H1 (cell line): ENCODE results near the gene FCRL6. TPM values are rescaled to one million over a fixed set of nuclear protein-coding genes. Genes with fewer than 3 reads are reported as not detected.

ENCODE experiments used
- CTCF ChIA-PET: fragments of 300-600 bp; sonication (Branson Sonifier 250); formaldehyde crosslinking; loops from one replicate; lab custom pipeline; 2021; ENCODE audit not compliant: partially characterized antibody; lab: Charles Lee
- POLR2A ChIA-PET: fragments of 300-600 bp; sonication (Branson Sonifier 250); formaldehyde crosslinking; loops from one replicate; lab custom pipeline; 2021; ENCODE audit warnings: inconsistent platforms; ENCODE audit not compliant: partially characterized antibody; lab: Charles Lee
- DNase-seq, 2 experiments: peaks; one replicate each; pipeline versions ENCODE4 v3.0.0 to v3.0.0-alpha.2; 2010 to 2022; ENCODE audit warnings: low spot score in 2 of 2, low read depth in 1 of 2, mixed read lengths in 1 of 2
- FAIRE-seq: peaks from 2 replicates; lab custom pipeline; 2011; peaks lifted over from hg19 to GRCh38; lab: Jason Lieb, UNC
- H2AFZ ChIP-seq: 2 replicates; pipeline ENCODE4 v1.8.1; 2012; ENCODE audit warnings: low read length, inconsistent platforms
- H2AK5ac ChIP-seq: 2 replicates; pipeline ENCODE4 v1.6.1; 2013; ENCODE audit warnings: low read depth, low read length
- H2BK120ac ChIP-seq: replicated peaks from 2 replicates; pipeline ENCODE3; 2013; ENCODE audit warnings: low read depth, low read length, inconsistent platforms
- H2BK12ac ChIP-seq: 2 replicates; pipeline ENCODE4 v1.6.1; 2013; ENCODE audit warnings: low read depth, low read length
- H2BK15ac ChIP-seq: 2 replicates; pipeline ENCODE4 v1.6.1; 2013; ENCODE audit warnings: low read length
- H2BK20ac ChIP-seq: 2 replicates; pipeline ENCODE4 v1.6.1; 2013; ENCODE audit warnings: low read length
- H2BK5ac ChIP-seq: 2 replicates; pipeline ENCODE4 v1.6.1; 2013; ENCODE audit warnings: low read depth, low read length
- H3K14ac ChIP-seq: 2 replicates; pipeline ENCODE4 v1.6.1; 2013; ENCODE audit warnings: inconsistent platforms; ENCODE audit not compliant: insufficient read length
- H3K18ac ChIP-seq: 2 replicates; pipeline ENCODE4 v1.6.1; 2013; ENCODE audit warnings: low read length; ENCODE audit errors: extremely low read depth
- H3K23ac ChIP-seq: 2 replicates; pipeline ENCODE4 v1.6.1; 2013; ENCODE audit warnings: inconsistent platforms; ENCODE audit not compliant: insufficient read length
- H3K23me2 ChIP-seq: 2 replicates; pipeline ENCODE4 v1.6.1; 2013; ENCODE audit warnings: low read depth, low read length
- H3K27ac ChIP-seq: 2 replicates; pipeline ENCODE4 v1.6.1; 2011; ENCODE audit warnings: low read depth, low read length, inconsistent platforms
- H3K27me3 ChIP-seq, 4 experiments: replicated peaks in 1 of 4; 1 replicate in 1 of 4; 2 replicates in 3 of 4; pipeline versions ENCODE4 v1.6.1 to v1.8.1; 2011 to 2013; ENCODE audit warnings: low read length in 3 of 4, mild to moderate bottlenecking in 3 of 4, inconsistent platforms in 2 of 4, mixed read lengths in 2 of 4, moderate library complexity in 1 of 4; ENCODE audit not compliant: control insufficient read depth in 3 of 4, insufficient read depth in 3 of 4; ENCODE audit errors: extremely low read depth in 1 of 4
- H3K36me3 ChIP-seq, 4 experiments: 2 replicates each; pipeline versions ENCODE4 v1.6.1 to v1.8.1; 2011 to 2013; ENCODE audit warnings: mild to moderate bottlenecking in 4 of 4, low read length in 3 of 4, moderate library complexity in 2 of 4, control low read depth in 1 of 4, inconsistent platforms in 1 of 4; ENCODE audit not compliant: insufficient read depth in 4 of 4, control insufficient read depth in 2 of 4
- H3K4ac ChIP-seq: replicated peaks from 2 replicates; pipeline ENCODE3; 2013; ENCODE audit warnings: low read length, low read depth, mixed read lengths, inconsistent platforms; ENCODE audit not compliant: insufficient read length
- H3K4me1 ChIP-seq, 4 experiments: replicated peaks in 1 of 4; 1 replicate in 1 of 4; 2 replicates in 3 of 4; pipeline versions ENCODE4 v1.6.1 to v1.8.1; 2011 to 2013; ENCODE audit warnings: low read length in 3 of 4, inconsistent platforms in 2 of 4, mixed read lengths in 1 of 4; ENCODE audit not compliant: insufficient read depth in 4 of 4, control insufficient read depth in 3 of 4
- H3K4me2 ChIP-seq, 2 experiments: 2 replicates each; pipeline versions ENCODE4 v1.6.1 to v1.8.1; 2011 to 2013; ENCODE audit warnings: low read depth in 2 of 2, low read length in 2 of 2, control low read depth in 1 of 2, inconsistent platforms in 1 of 2, mild to moderate bottlenecking in 1 of 2; ENCODE audit not compliant: insufficient read depth in 1 of 2
- H3K4me3 ChIP-seq, 4 experiments: fragments of 200-600, 300-600 bp in 1 of 4; sonication (generic), shearing (Covaris generic), sonication (Bioruptor Twin) in 1 of 4; 2 replicates each; pipeline versions ENCODE4 v1.5.1 to v1.8.1; 2011 to 2016; ENCODE audit warnings: low read length in 4 of 4, low read depth in 3 of 4, control low read depth in 2 of 4, inconsistent platforms in 2 of 4, mild to moderate bottlenecking in 2 of 4, mixed read lengths in 1 of 4, moderate library complexity in 1 of 4; ENCODE audit not compliant: insufficient read depth in 2 of 4; ENCODE audit errors: extremely low read depth in 1 of 4
- H3K56ac ChIP-seq: replicated peaks from 2 replicates; pipeline ENCODE3; 2013; ENCODE audit warnings: low read depth, mild to moderate bottlenecking, mixed read lengths, low read length, inconsistent platforms; ENCODE audit not compliant: insufficient read length
- H3K79me1 ChIP-seq: 2 replicates; pipeline ENCODE4 v1.6.1; 2013; ENCODE audit warnings: low read depth, low read length, control low read depth
- H3K79me2 ChIP-seq, 2 experiments: 2 replicates each; pipeline versions ENCODE4 v1.6.1 to v1.8.1; 2012 to 2013; ENCODE audit warnings: low read length in 2 of 2, mild to moderate bottlenecking in 2 of 2, inconsistent platforms in 1 of 2; ENCODE audit not compliant: insufficient read depth in 2 of 2, control insufficient read depth in 1 of 2
- H3K9ac ChIP-seq, 4 experiments: replicated peaks in 1 of 4; 1 replicate in 1 of 4; 2 replicates in 3 of 4; pipeline versions ENCODE4 v1.6.1 to v1.8.1; 2011 to 2013; ENCODE audit warnings: low read depth in 3 of 4, low read length in 3 of 4, control low read depth in 2 of 4, mild to moderate bottlenecking in 2 of 4, moderate library complexity in 2 of 4, inconsistent platforms in 1 of 4; ENCODE audit errors: extremely low read depth in 1 of 4
- H3K9me3 ChIP-seq, 2 experiments: 2 replicates each; pipeline versions ENCODE4 v1.6.1 to v1.8.1; 2012 to 2013; ENCODE audit warnings: mild to moderate bottlenecking in 2 of 2, moderate library complexity in 2 of 2, control low read depth in 1 of 2, inconsistent platforms in 1 of 2, low read depth in 1 of 2, low read length in 1 of 2, mixed read lengths in 1 of 2; ENCODE audit not compliant: insufficient read depth in 2 of 2
- H4K20me1 ChIP-seq, 2 experiments: replicated peaks in 1 of 2; 2 replicates each; pipeline versions ENCODE3 to v1.8.1; 2011 to 2013; ENCODE audit warnings: inconsistent platforms in 2 of 2, low read length in 2 of 2, mild to moderate bottlenecking in 1 of 2; ENCODE audit not compliant: insufficient read depth in 2 of 2, control insufficient read depth in 1 of 2
- H4K5ac ChIP-seq: 2 replicates; pipeline ENCODE4 v1.6.1; 2013; ENCODE audit warnings: low read length, low read depth, mixed read lengths, inconsistent platforms; ENCODE audit not compliant: insufficient read length
- H4K8ac ChIP-seq: 2 replicates; pipeline ENCODE4 v1.8.0; 2013; ENCODE audit warnings: mild to moderate bottlenecking, moderate library complexity, low read length, inconsistent platforms; ENCODE audit not compliant: insufficient read depth; ENCODE audit errors: extremely low read depth
- H4K91ac ChIP-seq: replicated peaks from 2 replicates; pipeline ENCODE3; 2013; ENCODE audit warnings: low read length, mixed read lengths, inconsistent platforms; ENCODE audit not compliant: insufficient read length
- BRCA1 ChIP-seq: IDR thresholded peaks from 2 replicates; pipeline ENCODE4 v1.6.1; 2012; ENCODE audit warnings: low read depth, low read length, improper control_type of control experiment
- CBX5 ChIP-seq: fragments of 300-800, 300-1000 bp; sonication (generic); IDR thresholded peaks from 2 replicates; pipeline ENCODE4 v1.7.1; 2016; ENCODE audit warnings: antibody characterized with exemption, low read length, low read depth
- CBX8 ChIP-seq: fragments of 300-800, 300-1000 bp; sonication (generic); IDR thresholded peaks from 2 replicates; pipeline ENCODE4 v1.7.1; 2016; ENCODE audit warnings: low read depth, low read length, borderline replicate concordance
- EP300 ChIP-seq, 2 experiments: IDR thresholded peaks; 1 replicate in 1 of 2; 2 replicates in 1 of 2; pipeline ENCODE4 v1.6.1; 2011 to 2012; ENCODE audit warnings: low read depth in 2 of 2, low read length in 2 of 2, mild to moderate bottlenecking in 2 of 2, borderline replicate concordance in 1 of 2, inconsistent platforms in 1 of 2, moderate library complexity in 1 of 2
- HDAC6 ChIP-seq: IDR thresholded peaks from one replicate; pipeline ENCODE4 v1.7.1; 2012; ENCODE audit warnings: low read depth, mild to moderate bottlenecking, inconsistent platforms, low read length, moderate library complexity
- JUND ChIP-seq: IDR thresholded peaks from 2 replicates; pipeline ENCODE4 v1.6.1; 2011; ENCODE audit warnings: mild to moderate bottlenecking, improper control_type of control experiment, low read length
- KDM4A ChIP-seq: IDR thresholded peaks from one replicate; pipeline ENCODE4 v1.7.1; 2012; ENCODE audit warnings: low read depth, mild to moderate bottlenecking, moderate library complexity, low read length, inconsistent platforms; ENCODE audit not compliant: severe bottlenecking
- MAFK ChIP-seq: IDR thresholded peaks from 2 replicates; pipeline ENCODE4 v1.6.1; 2012; ENCODE audit warnings: low read depth, mild to moderate bottlenecking, improper control_type of control experiment, low read length
- RNF2 ChIP-seq: fragments of 200-900, 300-1000 bp; sonication (generic); IDR thresholded peaks from 2 replicates; pipeline ENCODE4 v1.7.1; 2016; ENCODE audit warnings: borderline replicate concordance, low read depth, mild to moderate bottlenecking, antibody characterized with exemption, low read length; ENCODE audit not compliant: poor library complexity, severe bottlenecking; ENCODE audit errors: missing control alignments
- SIRT6 ChIP-seq: IDR thresholded peaks from one replicate; pipeline ENCODE4 v1.7.1; 2012; ENCODE audit warnings: low read length, inconsistent platforms
- SP2 ChIP-seq: IDR thresholded peaks from 2 replicates; pipeline ENCODE4 v1.6.1; 2012; ENCODE audit warnings: mild to moderate bottlenecking, low read length, inconsistent platforms
- SUZ12 ChIP-seq: fragments of 200-600 bp; sonication (generic); IDR thresholded peaks from 2 replicates; pipeline ENCODE4 v1.6.1; 2012; ENCODE audit warnings: mild to moderate bottlenecking, inconsistent platforms, low read length, moderate library complexity, mixed read lengths
- WGBS, 2 experiments: shearing (Covaris generic) in 1 of 2; methylation state at CpG; one replicate each; pipeline versions ENCODE4 v1.1.6 to v1.1.7; 2013 to 2015; ENCODE audit warnings: low lambda C conversion rate in 2 of 2, mixed read lengths in 2 of 2, inconsistent platforms in 1 of 2, low coverage in 1 of 2, missing lambda C conversion rate in 1 of 2; ENCODE audit not compliant: insufficient replicate concordance in 2 of 2, insufficient coverage in 1 of 2, insufficient read length in 1 of 2; ENCODE audit errors: extremely low coverage in 1 of 2, missing lambda C conversion rate in 1 of 2; 5-methylcytosine and 5-hydroxymethylcytosine counted together
- polyA plus RNA-seq, 7 experiments: library from polyadenylated mRNA; depleted of rRNA in 3 of 7; stranded (reverse) in 5 of 7; unstranded in 2 of 7; fragments of >200 nt in 5 of 7; fragments of 200-250 nt in 2 of 7; gene quantifications; 1 replicate in 5 of 7; 2 replicates in 1 of 7; 4 replicates in 1 of 7; pipeline versions ENCODE4 v1.2.1 to v1.2.3, GENCODE V29; 2011 to 2013; ENCODE audit warnings: missing spikeins in 2 of 7, mixed read lengths in 2 of 7
- total RNA-seq: library from RNA; stranded (reverse); fragmentation: NEBNext Ultra II Directional; extraction: Animal tissue kit (Norgen Biotek cat#: 25700); gene quantifications from 2 replicates; pipeline ENCODE4 v1.2.1, GENCODE V29; 2021
- TF ChIP-seq, protein P1 (sequence below): IDR thresholded peaks from 2 replicates; pipeline ENCODE4 v1.6.1; 2011; ENCODE audit warnings: low read depth, mild to moderate bottlenecking, low read length; ENCODE audit not compliant: insufficient read depth

FCRL6 gene
- total and polyA plus RNA-seq, 2 of the 8 experiments (the other 6 are each of a cell fraction or from before 2014, with no cell fraction given): not detected

DNA sequence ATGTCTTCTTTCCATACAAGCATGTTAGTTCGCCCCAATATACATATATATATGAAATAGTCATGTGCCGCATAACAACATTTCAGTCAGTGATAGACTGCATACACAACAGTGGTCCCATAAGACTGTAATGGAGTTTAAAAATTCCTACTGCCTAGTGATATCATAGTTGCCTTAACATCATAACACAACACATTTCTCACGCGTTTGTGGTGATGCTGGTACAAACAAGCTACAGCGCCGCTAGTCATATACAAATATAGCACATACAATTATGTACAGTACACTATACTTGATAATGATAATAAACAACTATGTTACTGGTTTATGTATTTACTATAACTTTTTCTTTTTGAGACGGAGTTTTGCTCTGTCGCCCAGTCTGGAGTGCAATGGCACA is 13.8 kb downstream of the FCRL6 start:
- ChIA-PET CTCF (interaction anchor here (1.2 to 26.0 kb wide), 5 partner anchors 9 to 72 kb away, joined by 3 to 645 read pairs (median 20); no protein-coding TSS in a partner anchor), POLR2A (no interaction called here)
- no peak overlapping the region for H3K56ac ChIP-seq
- H2AFZ ChIP-seq: no peak overlapping the region
- no peak overlapping the region for H4K8ac ChIP-seq
- H4K20me1 ChIP-seq: no peaks in the 10 kb centered on the region
- H2AK5ac ChIP-seq: no peak overlapping the region
- no peak overlapping the region for H2BK12ac ChIP-seq
- H3K27me3 ChIP-seq: 0 out of 7 replicates have a peak, but pooled peaks cover 0 to 2% (median 0%) of the 10 kb centered on the region in 4 experiments
- no peak overlapping the region for H3K18ac ChIP-seq
- whole genome bisulfite sequencing, 2 experiments: 94% methylated on average over 8 of the region's 8 CpGs; no CpG with 5 or more reads in 1 of the 2 experiments
- H4K91ac ChIP-seq: no peak overlapping the region
- H3K9ac ChIP-seq: no peak overlapping the region
- H2BK120ac ChIP-seq: no peak overlapping the region
- H3K4me3 ChIP-seq: no peak overlapping the region
- H3K4me1 ChIP-seq: no peaks in the 10 kb centered on the region
- H2BK5ac ChIP-seq: no peak overlapping the region
- H3K23ac ChIP-seq: no peak overlapping the region
- H2BK15ac ChIP-seq: no peak overlapping the region
- no peaks in the 10 kb centered on the region for H3K9me3 ChIP-seq
- FAIRE-seq: no peak
- no peaks in the 10 kb centered on the region; the same call in 1 of the 2 replicates for H3K23me2 ChIP-seq
- H3K36me3 ChIP-seq: no peaks in the 10 kb centered on the region
- H4K5ac ChIP-seq: no peak overlapping the region
- H3K27ac ChIP-seq: no peak overlapping the region
- no peaks in the 10 kb centered on the region for H3K79me2 ChIP-seq
- no peak overlapping the region for H3K4me2 ChIP-seq
- H3K4ac ChIP-seq: no peak overlapping the region
- no peaks in the 10 kb centered on the region for H3K79me1 ChIP-seq
- no peak overlapping the region for H3K14ac ChIP-seq
- DNase-seq: no peak
- H2BK20ac ChIP-seq: no peak overlapping the region
- TF ChIP-seq CBX5 (no peak), CBX8 (no peak), MAFK (no peak), HDAC6 (no peak), SP2 (no peak), JUND (no peak), RNF2 (no peak), EP300 (IDR thresholded peaks at IDR 0.05; ENCODE audit: borderline replicate concordance in 1 of 2, low read depth in 2 of 2, low read length in 2 of 2) (no peak), BRCA1 (no peak), SUZ12 (no peak), KDM4A (no peak), SIRT6 (no peak)
- TF ChIP-seq, protein P1, sequence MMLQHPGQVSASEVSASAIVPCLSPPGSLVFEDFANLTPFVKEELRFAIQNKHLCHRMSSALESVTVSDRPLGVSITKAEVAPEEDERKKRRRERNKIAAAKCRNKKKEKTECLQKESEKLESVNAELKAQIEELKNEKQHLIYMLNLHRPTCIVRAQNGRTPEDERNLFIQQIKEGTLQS: no peak
